Activated naive CD8-positive, alpha-beta T cell treated with anti-CD3 and anti-CD28 coated beads, Interleukin-2, amount 50 U/mL, for 16 hours (primary cell): Measurements from ENCODE around the gene ARID1B.
"Not testable (repeated sequence)": the region's sequence is repeated elsewhere in the genome, so short reads cannot be mapped to it uniquely, and the experiment has no call there.

Experiments used
- DNase-seq: peaks from one replicate; pipeline ENCODE4 v3.0.0-alpha.2; 2020; ENCODE audit warnings: low read depth, low spot score

The ARID1B gene

GRCh38 chr6:156933201-156934068 lies 156.3 kb downstream of the ARID1B start:
- DNase-seq, result no peak

- DNase-seq, result no peak
These were observed 156.9 kb downstream of the ARID1B start for GRCh38 chr6:156934069-156934460.

GRCh38 chr6:156935000-156935399 lies 157.8 kb downstream of the ARID1B start:
- no peak for DNase-seq

GRCh38 chr6:156938143-156938542 lies 161.0 kb downstream of the ARID1B start:
- DNase-seq, result no peak

- no peak for DNase-seq
These were observed 163.0 kb downstream of the ARID1B start for GRCh38 chr6:156940221-156940620.

- DNase-seq, result no peak
These were observed 165.1 kb downstream of the ARID1B start for GRCh38 chr6:156942266-156942665.

- no peak for DNase-seq
These were observed 166.0 kb downstream of the ARID1B start for GRCh38 chr6:156943166-156943565.

- DNase-seq, result no peak
These were observed 166.6 kb downstream of the ARID1B start for GRCh38 chr6:156943816-156944215.

GRCh38 chr6:156944412-156944811 lies 167.2 kb downstream of the ARID1B start:
- DNase-seq, result no peak

GRCh38 chr6:156945789-156946172 lies 168.6 kb downstream of the ARID1B start:
- not testable (repeated sequence) for DNase-seq

- no peak for DNase-seq
These were observed 169.3 kb downstream of the ARID1B start for GRCh38 chr6:156946370-156946936.

GRCh38 chr6:156948277-156948676 lies 171.1 kb downstream of the ARID1B start:
- no peak for DNase-seq

- no peak for DNase-seq
These were observed 171.6 kb downstream of the ARID1B start for GRCh38 chr6:156948807-156949206.

GRCh38 chr6:156949376-156949775 lies 172.2 kb downstream of the ARID1B start:
- no peak for DNase-seq

GRCh38 chr6:156950084-156950483 lies 172.9 kb downstream of the ARID1B start:
- no peak for DNase-seq

- DNase-seq, result no peak
These were observed 173.4 kb downstream of the ARID1B start for GRCh38 chr6:156950531-156950930.

GRCh38 chr6:156952401-156952800 lies 175.2 kb downstream of the ARID1B start:
- DNase-seq, result no peak

- no peak for DNase-seq
These were observed 175.9 kb downstream of the ARID1B start for GRCh38 chr6:156953127-156953478.

GRCh38 chr6:156953479-156954146 lies 176.4 kb downstream of the ARID1B start:
- no peak for DNase-seq

- DNase-seq, result no peak
These were observed 177.0 kb downstream of the ARID1B start for GRCh38 chr6:156954191-156954590.

GRCh38 chr6:156954816-156955215 lies 177.6 kb downstream of the ARID1B start:
- DNase-seq, result no peak

GRCh38 chr6:156955494-156956183 lies 178.5 kb downstream of the ARID1B start:
- no peak for DNase-seq
